ENCODE results near the gene HRH2. TPM values are rescaled to one million over a fixed set of nuclear protein-coding genes. Genes with fewer than 3 reads are reported as not detected.

The HRH2 gene
- total and polyA plus RNA-seq, 2 experiments from 2014 or later, result not detected

GRCh38 chr5:175738126-175738525 is 80.3 kb downstream of the HRH2 start:
- Histone ChIP-seq H3F3A (ENCODE audit: insufficient read depth) (no peaks in the 10 kb centered on the region), H3K9me2 (ENCODE audit: insufficient read depth) (no peaks in the 10 kb centered on the region), H3K4me2 (ENCODE audit: unreplicated experiment) (no peak overlapping the region), H3K9ac (no peak overlapping the region), H3K36me3 (ENCODE audit: low read depth) (no peaks in the 10 kb centered on the region), H3K9me3 (ENCODE audit: low read depth) (no peaks in the 10 kb centered on the region), H3K79me2 (ENCODE audit: insufficient read depth) (no peaks in the 10 kb centered on the region), H2AFZ (no peak overlapping the region), H3K27me3 (replicated peaks; ENCODE audit: insufficient read depth) (no peaks in the 10 kb centered on the region), H4K20me1 (ENCODE audit: insufficient read depth) (no peaks in the 10 kb centered on the region), H3K4me1 (ENCODE audit: insufficient read depth) (no peaks in the 10 kb centered on the region), H3K4me3 (no peak overlapping the region), H3K27ac (no peak overlapping the region)
- TF ChIP-seq EZH2 (IDR thresholded peaks at IDR 0.05; ENCODE audit: insufficient read depth, poor library complexity, severe bottlenecking), result no peak
- no peak for DNase-seq
- in situ Hi-C loops (cut with MboI), result loop anchor here (25.0 kb wide), 1 partner anchor 599 kb away; no protein-coding TSS in a partner anchor
- 48 to 56% methylated on average over 4 of the region's 4 CpGs for WGBS, 2 experiments (ENCODE audit: low coverage in 1 of 2, low lambda C conversion rate in 2 of 2, missing lambda C conversion rate in 2 of 2)

- H2AFZ ChIP-seq, result no peak overlapping the region
- H3K9me2 ChIP-seq (ENCODE audit: insufficient read depth), result no peaks in the 10 kb centered on the region
- no peak for DNase-seq
- no peaks in the 10 kb centered on the region for H3K9me3 ChIP-seq (ENCODE audit: low read depth)
- no peaks in the 10 kb centered on the region for H3K79me2 ChIP-seq (ENCODE audit: insufficient read depth)
- H3K4me1 ChIP-seq (ENCODE audit: insufficient read depth), result no peaks in the 10 kb centered on the region
- no peaks in the 10 kb centered on the region for H3K36me3 ChIP-seq (ENCODE audit: low read depth)
- H3K27ac ChIP-seq, result no peak overlapping the region
- no peaks in the 10 kb centered on the region for H3K27me3 ChIP-seq (replicated peaks; ENCODE audit: insufficient read depth)
- no peaks in the 10 kb centered on the region for H4K20me1 ChIP-seq (ENCODE audit: insufficient read depth)
- no peak overlapping the region for H3K9ac ChIP-seq
- TF ChIP-seq EZH2phosphoT487 (IDR thresholded peaks at IDR 0.05; ENCODE audit: insufficient read depth, low read depth) (no peak), EZH2 (IDR thresholded peaks at IDR 0.05; ENCODE audit: insufficient read depth, poor library complexity, severe bottlenecking) (no peak)
- H3F3A ChIP-seq (ENCODE audit: insufficient read depth), result no peaks in the 10 kb centered on the region
- in situ Hi-C loops (cut with MboI), result loop anchor here (25.0 kb wide), 1 partner anchor 599 kb away; no protein-coding TSS in a partner anchor
- WGBS, 2 experiments (ENCODE audit: low coverage in 1 of 2, low lambda C conversion rate in 2 of 2, missing lambda C conversion rate in 2 of 2), result 38 to 39% methylated on average over 14 of the region's 14 CpGs
- no peak overlapping the region for H3K4me3 ChIP-seq
- H3K4me2 ChIP-seq (ENCODE audit: unreplicated experiment), result no peak overlapping the region
Measured at GRCh38 chr5:175738602-175739133, 80.8 kb downstream of the HRH2 start.

GRCh38 chr5:175740014-175740413 is 82.1 kb downstream of the HRH2 start:
- no peak for DNase-seq
- 64 to 68% methylated on average over 5 of the region's 5 CpGs for WGBS, 2 experiments (ENCODE audit: low coverage in 1 of 2, low lambda C conversion rate in 2 of 2, missing lambda C conversion rate in 2 of 2)
- no peak overlapping the region for H3K4me2 ChIP-seq (ENCODE audit: unreplicated experiment)
- TF ChIP-seq EZH2 (IDR thresholded peaks at IDR 0.05; ENCODE audit: insufficient read depth, poor library complexity, severe bottlenecking), result no peak
- TF ChIP-seq EZH2phosphoT487 (IDR thresholded peaks at IDR 0.05; ENCODE audit: insufficient read depth, low read depth), result no peak
- no peak overlapping the region for H3K27ac ChIP-seq
- no peaks in the 10 kb centered on the region for H3K79me2 ChIP-seq (ENCODE audit: insufficient read depth)
- H3K36me3 ChIP-seq (ENCODE audit: low read depth), result no peaks in the 10 kb centered on the region
- no peaks in the 10 kb centered on the region for H3K27me3 ChIP-seq (replicated peaks; ENCODE audit: insufficient read depth)
- H3K9me3 ChIP-seq (ENCODE audit: low read depth), result no peaks in the 10 kb centered on the region
- H3K4me1 ChIP-seq (ENCODE audit: insufficient read depth), result no peaks in the 10 kb centered on the region
- no peaks in the 10 kb centered on the region for H3F3A ChIP-seq (ENCODE audit: insufficient read depth)
- no peaks in the 10 kb centered on the region for H4K20me1 ChIP-seq (ENCODE audit: insufficient read depth)
- in situ Hi-C loops (cut with MboI), result loop anchor here (25.0 kb wide), 1 partner anchor 597 kb away; no protein-coding TSS in a partner anchor
- H3K9ac ChIP-seq, result no peak overlapping the region
- H3K4me3 ChIP-seq, result no peak overlapping the region
- no peak overlapping the region for H2AFZ ChIP-seq
- no peaks in the 10 kb centered on the region for H3K9me2 ChIP-seq (ENCODE audit: insufficient read depth)

GRCh38 chr5:175741556-175741955 is 83.7 kb downstream of the HRH2 start:
- DNase-seq, result no peak
- no peaks in the 10 kb centered on the region for H3K4me1 ChIP-seq (ENCODE audit: insufficient read depth)
- H3F3A ChIP-seq (ENCODE audit: insufficient read depth), result no peaks in the 10 kb centered on the region
- H3K4me2 ChIP-seq (ENCODE audit: unreplicated experiment), result no peak overlapping the region
- H3K79me2 ChIP-seq (ENCODE audit: insufficient read depth), result no peaks in the 10 kb centered on the region
- H3K4me3 ChIP-seq, result no peak overlapping the region
- H3K27me3 ChIP-seq (replicated peaks; ENCODE audit: insufficient read depth), result no peaks in the 10 kb centered on the region
- no peaks in the 10 kb centered on the region for H3K9me2 ChIP-seq (ENCODE audit: insufficient read depth)
- whole genome bisulfite sequencing, 2 experiments (ENCODE audit: low coverage in 1 of 2, low lambda C conversion rate in 2 of 2, missing lambda C conversion rate in 2 of 2), result 0 to 4% methylated on average over 3 of the region's 3 CpGs
- H4K20me1 ChIP-seq (ENCODE audit: insufficient read depth), result no peaks in the 10 kb centered on the region
- no peaks in the 10 kb centered on the region for H3K9me3 ChIP-seq (ENCODE audit: low read depth)
- in situ Hi-C loops (cut with MboI), result loop anchor here (25.0 kb wide), 1 partner anchor 596 kb away; no protein-coding TSS in a partner anchor
- TF ChIP-seq EZH2phosphoT487 (IDR thresholded peaks at IDR 0.05; ENCODE audit: insufficient read depth, low read depth), result no peak
- no peak for TF ChIP-seq EZH2 (IDR thresholded peaks at IDR 0.05; ENCODE audit: insufficient read depth, poor library complexity, severe bottlenecking)
- no peaks in the 10 kb centered on the region for H3K36me3 ChIP-seq (ENCODE audit: low read depth)
- H3K9ac ChIP-seq, result no peak overlapping the region
- no peak overlapping the region for H3K27ac ChIP-seq
- H2AFZ ChIP-seq, result no peak overlapping the region
